Body of pancreas (tissue), 4 donors: ENCODE results near the gene PRDM16. TPM values are rescaled to one million over a fixed set of nuclear protein-coding genes. Genes with fewer than 3 reads are reported as not detected.
"Not testable (repeated sequence)": the region's sequence is repeated elsewhere in the genome, so short reads cannot be mapped to it uniquely, and the experiment has no call there.

Source experiments
- ATAC-seq: fragments of 150-250 bp; one replicate; pipeline ENCODE4 v1.9.1; 2016
- DNase-seq, 4 donors: peaks; one replicate each; pipeline ENCODE4 v3.0.0-alpha.2; 2019
- H3K27ac ChIP-seq, 4 donors: fragments of 200-600 bp; sonication (generic); 1 replicate in 3 of 4; 2 replicates in 1 of 4; pipeline versions ENCODE4 v1.5.1 to v1.6.1; 2016 to 2019; ENCODE audit warnings: mild to moderate bottlenecking in 1 of 4, mixed read lengths in 1 of 4, moderate library complexity in 1 of 4
- H3K27me3 ChIP-seq, 2 donors: fragments of 200-600 bp; sonication (generic); one replicate each; pipeline ENCODE4 v1.6.0; 2016; ENCODE audit warnings: mild to moderate bottlenecking in 1 of 2
- H3K36me3 ChIP-seq, 2 donors: fragments of 200-600 bp; sonication (generic); replicated peaks in 1 of 2; 2 replicates each; pipeline ENCODE4 v1.5.1; 2016; ENCODE audit warnings: low read depth in 2 of 2; ENCODE audit not compliant: insufficient read depth in 1 of 2
- H3K4me1 ChIP-seq: fragments of 200-600 bp; sonication (generic); one replicate; pipeline ENCODE4 v1.6.0; 2016
- H3K4me3 ChIP-seq, 2 donors: fragments of 200-600 bp; sonication (generic); 1 replicate in 1 of 2; 2 replicates in 1 of 2; pipeline ENCODE4 v1.5.1; 2016 to 2019
- H3K9me3 ChIP-seq, 3 donors: fragments of 200-600 bp; sonication (generic); 1 replicate in 2 of 3; 2 replicates in 1 of 3; pipeline ENCODE4 v1.5.1; 2016
- POLR2A ChIP-seq, 3 donors: fragments of 450-650 bp; IDR thresholded peaks; one replicate each; pipeline ENCODE4 v1.6.1; 2016; ENCODE audit warnings: antibody characterized with exemption in 3 of 3, mild to moderate bottlenecking in 2 of 3
- WGBS, 2 donors: methylation state at CpG; one replicate each; pipeline ENCODE4 v1.1.5; 2017; 5-methylcytosine and 5-hydroxymethylcytosine counted together
- intact Hi-C: fragments of 100-400 bp; cut with DNase I; formaldehyde crosslinking; loops from one replicate; pipeline ENCODE4 v1.15.1; 2023
- total RNA-seq, 2 donors: library from RNA; depleted of rRNA; stranded (reverse); fragments of >200 nt; gene quantifications; one replicate each; pipeline ENCODE4 v1.1.0, GENCODE V29; 2016
- TF ChIP-seq, protein P1 (sequence below), 7 experiments: fragments of 450-650 bp in 4 of 7; fragments of 200-600 bp in 3 of 7; sonication (generic) in 3 of 7; IDR thresholded peaks; one replicate each; pipeline ENCODE4 v1.5.1; 2016 to 2019; ENCODE audit warnings: antibody characterized with exemption in 7 of 7

PRDM16 gene
- total RNA-seq, 2 donors from 2014 or later, result 15.2 to 16.6 TPM

GRCh38 chr1:3285106-3285740 is 216.2 kb downstream of the PRDM16 start:
- no peaks in the 10 kb centered on the region for H3K27me3 ChIP-seq
- intact Hi-C loops, result loop anchor here (5.0 kb wide), 2 partner anchors 223 to 268 kb away; no protein-coding TSS in a partner anchor
- no peak overlapping the region for H3K4me3 ChIP-seq
- no peak overlapping the region for H3K27ac ChIP-seq
- TF ChIP-seq, protein P1, sequence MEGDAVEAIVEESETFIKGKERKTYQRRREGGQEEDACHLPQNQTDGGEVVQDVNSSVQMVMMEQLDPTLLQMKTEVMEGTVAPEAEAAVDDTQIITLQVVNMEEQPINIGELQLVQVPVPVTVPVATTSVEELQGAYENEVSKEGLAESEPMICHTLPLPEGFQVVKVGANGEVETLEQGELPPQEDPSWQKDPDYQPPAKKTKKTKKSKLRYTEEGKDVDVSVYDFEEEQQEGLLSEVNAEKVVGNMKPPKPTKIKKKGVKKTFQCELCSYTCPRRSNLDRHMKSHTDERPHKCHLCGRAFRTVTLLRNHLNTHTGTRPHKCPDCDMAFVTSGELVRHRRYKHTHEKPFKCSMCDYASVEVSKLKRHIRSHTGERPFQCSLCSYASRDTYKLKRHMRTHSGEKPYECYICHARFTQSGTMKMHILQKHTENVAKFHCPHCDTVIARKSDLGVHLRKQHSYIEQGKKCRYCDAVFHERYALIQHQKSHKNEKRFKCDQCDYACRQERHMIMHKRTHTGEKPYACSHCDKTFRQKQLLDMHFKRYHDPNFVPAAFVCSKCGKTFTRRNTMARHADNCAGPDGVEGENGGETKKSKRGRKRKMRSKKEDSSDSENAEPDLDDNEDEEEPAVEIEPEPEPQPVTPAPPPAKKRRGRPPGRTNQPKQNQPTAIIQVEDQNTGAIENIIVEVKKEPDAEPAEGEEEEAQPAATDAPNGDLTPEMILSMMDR (IDR thresholded peaks at IDR 0.05), result no peak
- TF ChIP-seq POLR2A (IDR thresholded peaks at IDR 0.05), result no peak
- no peaks in the 10 kb centered on the region for H3K9me3 ChIP-seq
- no peaks in the 10 kb centered on the region for H3K36me3 ChIP-seq
- WGBS, 2 donors, result 80 to 88% methylated on average over 16 of the region's 19 CpGs
- H3K4me1 ChIP-seq, result peaks cover 15% of the 10 kb centered on the region
- no peak for DNase-seq
- no peak for ATAC-seq

- H3K9me3 ChIP-seq, H3K27ac ChIP-seq, H3K27me3 ChIP-seq, ATAC-seq, H3K36me3 ChIP-seq, DNase-seq, H3K4me3 ChIP-seq: not testable (repeated sequence)
- intact Hi-C loops, result loop anchor here (5.0 kb wide), 2 partner anchors 225 to 270 kb away; no protein-coding TSS in a partner anchor
- WGBS, 2 donors, result 90 to 98% methylated on average over 7 to 15 of the region's 33 CpGs
- H3K4me1 ChIP-seq, result peaks cover 19% of the 10 kb centered on the region
These were observed 218.1 kb downstream of the PRDM16 start for GRCh38 chr1:3287095-3287494.

DNA sequence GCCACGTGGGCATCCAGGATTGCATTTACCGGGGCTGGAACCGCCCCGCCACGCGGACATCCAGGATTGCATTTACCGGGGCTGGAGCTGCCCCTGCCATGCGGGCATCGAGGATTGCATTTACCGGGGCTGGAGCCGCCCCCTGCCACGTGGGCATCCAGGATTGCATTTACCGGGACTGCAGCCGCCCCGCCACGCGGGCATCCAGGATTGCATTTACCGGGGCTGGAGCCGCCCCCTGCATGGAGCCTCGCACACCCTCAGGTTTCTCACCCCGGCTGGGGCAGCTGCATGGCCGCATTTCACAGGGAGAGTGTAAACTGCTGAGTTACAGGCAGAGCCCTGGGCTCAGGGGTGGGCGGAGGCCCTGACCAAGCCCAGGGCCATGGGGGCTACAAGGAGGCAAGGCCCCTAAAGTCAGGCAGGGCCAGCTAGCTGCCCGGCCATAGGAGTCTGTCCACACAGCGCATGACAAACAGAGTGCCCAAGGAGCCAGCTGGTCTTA is 218.7 kb downstream of the PRDM16 start:
- 92% methylated on average over 15 of the region's 25 CpGs; no CpG with 5 or more reads in 1 of the 2 donors for WGBS, 2 donors
- Histone ChIP-seq H3K27me3 (no peaks in the 10 kb centered on the region), H3K4me3 (no peak overlapping the region), H3K36me3 (no peaks in the 10 kb centered on the region), H3K9me3 (no peaks in the 10 kb centered on the region), H3K4me1 (peaks cover 23% of the 10 kb centered on the region), H3K27ac (no peak overlapping the region)
- TF ChIP-seq POLR2A (IDR thresholded peaks at IDR 0.05), result no peak
- TF ChIP-seq, protein P1 (IDR thresholded peaks at IDR 0.05), result no peak
- intact Hi-C loops, result loop anchor here (5.0 kb wide), 2 partner anchors 225 to 270 kb away; no protein-coding TSS in a partner anchor
- DNase-seq (no peak), ATAC-seq (no peak)

GRCh38 chr1:3289502-3289901 is 220.5 kb downstream of the PRDM16 start:
- ATAC-seq, result no peak

GRCh38 chr1:3290438-3290837 is 221.4 kb downstream of the PRDM16 start:
- 91% methylated on average over 13 to 17 of the region's 17 CpGs for WGBS, 2 donors
- DNase-seq, result no peak

More at GRCh38 chr1:3289502-3289901, 220.5 kb downstream of the PRDM16 start:
- intact Hi-C loops, result loop anchor here (5.0 kb wide), 2 partner anchors 227 to 272 kb away; no protein-coding TSS in a partner anchor
- WGBS, 2 donors, result 89 to 95% methylated on average over 11 to 12 of the region's 12 CpGs
- TF ChIP-seq POLR2A (IDR thresholded peaks at IDR 0.05), result no peak
- TF ChIP-seq, protein P1 (IDR thresholded peaks at IDR 0.05), result no peak
- no peaks in the 10 kb centered on the region for H3K27me3 ChIP-seq
- H3K4me1 ChIP-seq, result peaks cover 11% of the 10 kb centered on the region
- H3K4me3 ChIP-seq, result no peak overlapping the region
- no peak overlapping the region for H3K27ac ChIP-seq
- DNase-seq, result no peak
- no peaks in the 10 kb centered on the region for H3K9me3 ChIP-seq
- no peaks in the 10 kb centered on the region for H3K36me3 ChIP-seq

More at GRCh38 chr1:3290438-3290837, 221.4 kb downstream of the PRDM16 start:
- Histone ChIP-seq H3K4me3 (no peak overlapping the region), H3K27ac (no peak overlapping the region), H3K9me3 (no peaks in the 10 kb centered on the region), H3K36me3 (no peaks in the 10 kb centered on the region), H3K27me3 (no peaks in the 10 kb centered on the region), H3K4me1 (peaks cover 11% of the 10 kb centered on the region)
- no peak for TF ChIP-seq POLR2A (IDR thresholded peaks at IDR 0.05)
- TF ChIP-seq, protein P1 (IDR thresholded peaks at IDR 0.05), result no peak
- intact Hi-C loops, result no loop called here
- no peak for ATAC-seq
